Neural crest cell (in vitro differentiated cells): ENCODE measurements around the gene PYGM. TPM values are rescaled to one million over a fixed set of nuclear protein-coding genes. Genes with fewer than 3 reads are reported as not detected.

Experiments
- DNase-seq: peaks from one replicate; pipeline ENCODE4 v3.0.0; 2021; ENCODE audit warnings: low read depth, mixed read lengths, low spot score
- H3K27ac Mint-ChIP-seq: one replicate; pipeline ENCODE4 v1.8.0; 2021; ENCODE audit warnings: mild to moderate bottlenecking, mixed read lengths; ENCODE audit not compliant: unreplicated experiment
- H3K27me3 Mint-ChIP-seq: 2 replicates; pipeline ENCODE4 v1.8.0; 2021; ENCODE audit warnings: low read depth, mild to moderate bottlenecking, mixed read lengths
- H3K36me3 Mint-ChIP-seq: 2 replicates; pipeline ENCODE4 v1.8.0; 2021; ENCODE audit warnings: low read depth, mild to moderate bottlenecking, mixed read lengths
- H3K4me1 Mint-ChIP-seq: 2 replicates; pipeline ENCODE4 v1.8.0; 2021; ENCODE audit warnings: mixed read lengths
- H3K4me3 Mint-ChIP-seq: one replicate; pipeline ENCODE4 v1.8.0; 2021; ENCODE audit warnings: mild to moderate bottlenecking, mixed read lengths
- H3K9me3 Mint-ChIP-seq: 2 replicates; pipeline ENCODE4 v1.8.0; 2021; ENCODE audit warnings: mixed read lengths
- CTCF ChIP-seq: fragments of 200-600 bp; sonication (generic); conservative IDR thresholded peaks from 2 replicates; pipeline ENCODE4 v1.5.0; 2021; ENCODE audit warnings: antibody characterized with exemption, mild to moderate bottlenecking
- total RNA-seq: library from RNA; stranded (reverse); gene quantifications from 2 replicates; pipeline ENCODE4 v1.2.1, GENCODE V29; 2021

The PYGM gene
- total RNA-seq, 1 donor from 2014 or later, result 1.2 TPM

GRCh38 chr11:64803158-64803845 is 43.5 kb upstream of the PYGM start, which contains the start of gene MAP4K2:
Gene MAP4K2, minus strand, starts transcription at chr11:64803214. Its CDS starts 65 bp downstream, at chr11:64803149.
- TF ChIP-seq CTCF, result peak; percentile 43
- peaks cover 2% of the 10 kb centered on the region for H3K36me3 Mint-ChIP-seq
- no peaks in the 10 kb centered on the region for H3K9me3 Mint-ChIP-seq
- H3K4me1 Mint-ChIP-seq, result peaks cover 12% of the 10 kb centered on the region
- H3K4me3 Mint-ChIP-seq, result peak within 1 kb of the TSS; percentile 92
- H3K27me3 Mint-ChIP-seq, result no peaks in the 10 kb centered on the region
- peak; percentile 75 for DNase-seq
- peak within 1 kb of the TSS; percentile 94 for H3K27ac Mint-ChIP-seq

- no peak overlapping the region for H3K27ac Mint-ChIP-seq
- H3K36me3 Mint-ChIP-seq, result no peaks in the 10 kb centered on the region
- DNase-seq, result no peak
- no peaks in the 10 kb centered on the region for H3K27me3 Mint-ChIP-seq
- H3K4me3 Mint-ChIP-seq, result peak overlapping the region; percentile 78
- no peak for TF ChIP-seq CTCF
- no peaks in the 10 kb centered on the region for H3K9me3 Mint-ChIP-seq
- H3K4me1 Mint-ChIP-seq, result peaks cover 10% of the 10 kb centered on the region
Observed at GRCh38 chr11:64802370-64803157, 42.8 kb upstream of the PYGM start.

- H3K4me3 Mint-ChIP-seq, result peak overlapping the region; percentile 78
- no peak overlapping the region for H3K27ac Mint-ChIP-seq
- no peak for TF ChIP-seq CTCF
- no peaks in the 10 kb centered on the region for H3K9me3 Mint-ChIP-seq
- H3K27me3 Mint-ChIP-seq, result no peaks in the 10 kb centered on the region
- H3K4me1 Mint-ChIP-seq, result peaks cover 10% of the 10 kb centered on the region
- DNase-seq, result no peak
- no peaks in the 10 kb centered on the region for H3K36me3 Mint-ChIP-seq
Observed at GRCh38 chr11:64801561-64802369, 42.0 kb upstream of the PYGM start.

- Mint-ChIP-seq H3K4me1 (peaks cover 10% of the 10 kb centered on the region), H3K36me3 (no peaks in the 10 kb centered on the region), H3K27ac (no peak overlapping the region), H3K4me3 (peak overlapping the region; percentile 62), H3K27me3 (no peaks in the 10 kb centered on the region), H3K9me3 (no peaks in the 10 kb centered on the region)
- no peak for DNase-seq
- no peak for TF ChIP-seq CTCF
Observed at GRCh38 chr11:64801158-64801464, 41.3 kb upstream of the PYGM start.

- H3K4me1 Mint-ChIP-seq, result peaks cover 10% of the 10 kb centered on the region
- no peak for DNase-seq
- no peak for TF ChIP-seq CTCF
- H3K27ac Mint-ChIP-seq, result no peak overlapping the region
- H3K4me3 Mint-ChIP-seq, result peak overlapping the region; percentile 62
- H3K27me3 Mint-ChIP-seq, result no peaks in the 10 kb centered on the region
- no peaks in the 10 kb centered on the region for H3K36me3 Mint-ChIP-seq
- no peaks in the 10 kb centered on the region for H3K9me3 Mint-ChIP-seq
Observed at GRCh38 chr11:64800303-64801157, 40.8 kb upstream of the PYGM start.
